ENCODE data around the gene KLK12. TPM values are rescaled to one million over a fixed set of nuclear protein-coding genes. Genes with fewer than 3 reads are reported as not detected.

Gene KLK12
- total RNA-seq, 8 experiments from 2014 or later, result 0.43 TPM; not detected in 7

GRCh38 chr19:51066393-51067186 lies 31.8 kb upstream of the KLK12 start:
- Histone ChIP-seq H3K27ac (no peak overlapping the region), H3K4me1 (replicated peaks in 1 of 2) (peaks cover 0 to 4% of the 10 kb centered on the region in 2 donors), H3K4me3 (no peak overlapping the region)
- ATAC-seq (replicated peaks in 6 of 8), result peak in 3 of 8 experiments; percentile 43 to 54 (median 51)
- in situ Hi-C loops (cut with MboI; ENCODE audit: low pct_unique_long_range_greater_than_20kb in 2 of 9, low sequenced_read_pairs in 9 of 9, unreplicated experiment in 9 of 9), result no loop called here
- whole genome bisulfite sequencing, 10 experiments, result 0 to 92% (median 47%) methylated on average over 1 to 4 of the region's 7 CpGs; no CpG with 5 or more reads in 1 of the 10 experiments

- in situ Hi-C loops (cut with MboI; ENCODE audit: low pct_unique_long_range_greater_than_20kb in 2 of 9, low sequenced_read_pairs in 9 of 9, unreplicated experiment in 9 of 9), result no loop called here
- peak in 3 of 8 experiments; percentile 17 to 51 (median 40) for ATAC-seq (replicated peaks in 6 of 8)
- WGBS, 10 experiments, result no CpG with 5 or more reads among the region's 25 CpGs
- Histone ChIP-seq H3K4me3 (no peak overlapping the region), H3K4me1 (replicated peaks in 1 of 2) (peaks cover 0 to 4% of the 10 kb centered on the region in 2 donors), H3K27ac (no peak overlapping the region)
These were observed 30.6 kb upstream of the KLK12 start for GRCh38 chr19:51065221-51065960.

GRCh38 chr19:51064534-51065220 lies 29.9 kb upstream of the KLK12 start, which contains the start of gene KLK13:
TSS of gene KLK13 (minus strand) at chr19:51065092. CDS start at chr19:51065067, 25 bp downstream.
- in situ Hi-C loops (cut with MboI; ENCODE audit: low pct_unique_long_range_greater_than_20kb in 2 of 9, low sequenced_read_pairs in 9 of 9, unreplicated experiment in 9 of 9), result no loop called here
- Histone ChIP-seq H3K27ac (no peak within 1 kb of the TSS), H3K4me1 (replicated peaks in 1 of 2) (peaks cover 0 to 4% of the 10 kb centered on the region in 2 donors), H3K4me3 (no peak within 1 kb of the TSS)
- ATAC-seq (replicated peaks in 6 of 8), result peak in 3 of 8 experiments; percentile 37 to 66 (median 46)
- 49 to 76% (median 58%) methylated on average over 3 to 13 of the region's 38 CpGs; no CpG with 5 or more reads in 3 of the 10 experiments for WGBS, 10 experiments

DNA sequence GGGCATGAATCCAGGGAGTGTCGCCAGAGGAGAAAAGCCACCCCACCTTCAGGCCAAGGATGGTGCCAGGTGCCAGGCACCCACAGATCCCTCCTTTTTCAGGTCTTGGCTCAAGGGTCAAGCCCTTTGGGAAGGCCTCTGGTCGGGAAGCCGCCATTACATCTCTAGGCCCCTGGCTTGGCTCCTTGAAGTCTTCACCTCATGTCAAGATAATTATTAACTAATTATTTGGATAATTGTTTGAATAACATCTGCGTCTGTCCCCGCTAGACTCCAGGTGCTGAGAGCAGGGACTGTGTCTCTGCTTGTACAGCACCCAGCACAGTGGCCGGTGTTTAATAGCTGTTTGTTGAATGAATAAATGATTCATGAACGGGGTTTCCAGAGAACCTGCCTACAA lies 28.9 kb upstream of the KLK12 start:
- in situ Hi-C loops (cut with MboI; ENCODE audit: low pct_unique_long_range_greater_than_20kb in 2 of 9, low sequenced_read_pairs in 9 of 9, unreplicated experiment in 9 of 9), result no loop called here
- Histone ChIP-seq H3K27ac (no peak overlapping the region), H3K4me3 (no peak overlapping the region), H3K4me1 (replicated peaks in 1 of 2) (peaks cover 0 to 4% of the 10 kb centered on the region in 2 donors)
- 40 to 100% (median 100%) methylated on average over 1 to 4 of the region's 7 CpGs; no CpG with 5 or more reads in 3 of the 10 experiments for WGBS, 10 experiments
- no peak for ATAC-seq (replicated peaks in 6 of 8)

DNA sequence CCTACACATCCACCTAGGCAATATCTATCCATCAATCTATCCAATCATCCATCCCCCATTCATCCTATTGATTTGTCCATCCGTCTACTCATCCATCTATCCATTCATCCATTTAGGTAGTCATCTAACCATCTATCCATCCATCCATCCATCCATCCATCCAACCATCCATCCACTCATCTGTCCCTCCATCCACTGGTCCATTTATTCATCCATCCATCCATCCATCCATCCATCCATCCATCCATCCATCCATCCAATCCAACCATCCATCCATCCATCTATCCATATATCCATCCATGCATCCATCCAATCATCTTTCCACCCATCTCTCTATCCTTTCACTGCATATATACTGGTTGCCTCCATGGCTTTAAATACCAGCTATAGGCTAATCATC lies 26.2 kb upstream of the KLK12 start:
- no peak overlapping the region for H3K4me3 ChIP-seq
- no peak overlapping the region for H3K27ac ChIP-seq
- peaks cover 0 to 4% of the 10 kb centered on the region in 2 donors for H3K4me1 ChIP-seq (replicated peaks in 1 of 2)
- ATAC-seq (replicated peaks in 6 of 8), result no peak
- 0 to 67% (median 33%) methylated on average over 1 of the region's 1 CpG; no CpG with 5 or more reads in 2 of the 10 experiments for WGBS, 10 experiments
- in situ Hi-C loops (cut with MboI; ENCODE audit: low pct_unique_long_range_greater_than_20kb in 2 of 9, low sequenced_read_pairs in 9 of 9, unreplicated experiment in 9 of 9), result no loop called here

DNA sequence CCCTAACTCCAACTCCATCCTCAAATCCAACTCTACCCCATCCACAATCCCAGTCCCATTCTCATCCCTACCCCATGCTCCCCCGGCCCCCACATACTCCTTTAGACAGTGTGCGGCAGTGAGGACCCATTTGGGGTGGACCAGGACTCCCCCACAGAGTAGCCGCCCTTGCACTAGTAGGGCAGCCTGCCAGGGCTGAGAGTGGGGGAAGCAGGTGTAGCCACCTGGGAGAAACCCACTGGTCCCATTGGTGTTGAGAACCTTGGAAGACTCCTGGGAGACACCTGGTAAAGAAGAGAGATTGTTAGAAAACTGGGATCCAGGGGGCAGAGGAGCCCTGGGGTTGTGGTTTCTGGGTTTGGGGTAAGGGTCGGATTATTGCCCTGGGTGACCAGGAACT lies 25.5 kb upstream of the KLK12 start:
- WGBS, 10 experiments, result 0 to 25% methylated on average over 1 of the region's 4 CpGs; no CpG with 5 or more reads in 8 of the 10 experiments
- ATAC-seq (replicated peaks in 6 of 8), result no peak
- in situ Hi-C loops (cut with MboI; ENCODE audit: low pct_unique_long_range_greater_than_20kb in 2 of 9, low sequenced_read_pairs in 9 of 9, unreplicated experiment in 9 of 9), result no loop called here
- no peak overlapping the region for H3K4me3 ChIP-seq
- H3K4me1 ChIP-seq (replicated peaks in 1 of 2), result peaks cover 0 to 4% of the 10 kb centered on the region in 2 donors
- no peak overlapping the region for H3K27ac ChIP-seq

GRCh38 chr19:51059715-51060114 lies 24.9 kb upstream of the KLK12 start:
- 30 to 62% (median 60%) methylated on average over 1 to 2 of the region's 7 CpGs; no CpG with 5 or more reads in 7 of the 10 experiments for WGBS, 10 experiments
- H3K4me1 ChIP-seq (replicated peaks in 1 of 2), result no peaks in the 10 kb centered on the region
- H3K4me3 ChIP-seq, result no peak overlapping the region
- in situ Hi-C loops (cut with MboI; ENCODE audit: low pct_unique_long_range_greater_than_20kb in 2 of 9, low sequenced_read_pairs in 9 of 9, unreplicated experiment in 9 of 9), result no loop called here
- H3K27ac ChIP-seq, result no peak overlapping the region
- ATAC-seq (replicated peaks in 6 of 8), result no peak

GRCh38 chr19:51055866-51056265 lies 21.1 kb upstream of the KLK12 start:
- H3K27ac ChIP-seq, result no peak overlapping the region
- ATAC-seq (replicated peaks in 6 of 8), result no peak

DNA sequence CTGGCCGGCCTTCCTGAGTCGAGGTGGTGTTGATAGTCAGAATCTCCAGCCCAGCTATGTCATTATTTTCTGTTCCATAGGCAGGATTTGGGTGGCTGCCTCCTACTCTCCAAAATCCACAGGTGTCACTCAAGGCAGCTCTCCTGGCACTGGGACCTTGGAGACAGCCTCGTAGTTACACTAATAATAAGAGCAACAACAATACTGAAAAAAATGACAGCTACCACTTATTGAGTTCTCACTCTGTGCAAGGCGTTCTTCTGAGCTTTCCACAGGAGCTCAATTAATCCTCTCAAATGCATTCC lies 12.2 kb upstream of the KLK12 start:
- WGBS, 10 experiments, result 0 to 70% (median 5%) methylated on average over 1 to 4 of the region's 4 CpGs
- Histone ChIP-seq H3K4me3 (no peak overlapping the region), H3K4me1 (replicated peaks in 1 of 2) (no peaks in the 10 kb centered on the region), H3K27ac (no peak overlapping the region)
- in situ Hi-C loops (cut with MboI; ENCODE audit: low pct_unique_long_range_greater_than_20kb in 2 of 9, low sequenced_read_pairs in 9 of 9, unreplicated experiment in 9 of 9), result no loop called here
- no peak for ATAC-seq (replicated peaks in 6 of 8)

More at GRCh38 chr19:51055866-51056265, 21.1 kb upstream of the KLK12 start:
- Histone ChIP-seq H3K4me3 (no peak overlapping the region), H3K4me1 (replicated peaks in 1 of 2) (no peaks in the 10 kb centered on the region)
- in situ Hi-C loops (cut with MboI; ENCODE audit: low pct_unique_long_range_greater_than_20kb in 2 of 9, low sequenced_read_pairs in 9 of 9, unreplicated experiment in 9 of 9), result no loop called here

GRCh38 chr19:51044327-51044726 lies 9.5 kb upstream of the KLK12 start:
- in situ Hi-C loops (cut with MboI; ENCODE audit: low pct_unique_long_range_greater_than_20kb in 2 of 9, low sequenced_read_pairs in 9 of 9, unreplicated experiment in 9 of 9), result no loop called here

GRCh38 chr19:51043497-51043896 lies 8.7 kb upstream of the KLK12 start:
- H3K4me3 ChIP-seq, result no peak overlapping the region
- WGBS, 10 experiments, result 13 to 74% (median 68%) methylated on average over 2 to 7 of the region's 9 CpGs; no CpG with 5 or more reads in 2 of the 10 experiments
- ATAC-seq (replicated peaks in 6 of 8), result no peak
- no peak overlapping the region for H3K27ac ChIP-seq
- in situ Hi-C loops (cut with MboI; ENCODE audit: low pct_unique_long_range_greater_than_20kb in 2 of 9, low sequenced_read_pairs in 9 of 9, unreplicated experiment in 9 of 9), result no loop called here
- no peaks in the 10 kb centered on the region for H3K4me1 ChIP-seq (replicated peaks in 1 of 2)

More at GRCh38 chr19:51044327-51044726, 9.5 kb upstream of the KLK12 start:
- Histone ChIP-seq H3K4me3 (no peak overlapping the region), H3K27ac (no peak overlapping the region), H3K4me1 (replicated peaks in 1 of 2) (no peaks in the 10 kb centered on the region)
- WGBS, 10 experiments, result 6 to 94% (median 76%) methylated on average over 1 to 7 of the region's 11 CpGs; no CpG with 5 or more reads in 2 of the 10 experiments
- no peak for ATAC-seq (replicated peaks in 6 of 8)

- H3K27ac ChIP-seq, result no peak overlapping the region
- ATAC-seq (replicated peaks in 6 of 8), result no peak
- H3K4me3 ChIP-seq, result no peak overlapping the region
- H3K4me1 ChIP-seq (replicated peaks in 1 of 2), result no peaks in the 10 kb centered on the region
- WGBS, 10 experiments, result 55 to 90% (median 83%) methylated on average over 2 to 6 of the region's 6 CpGs; no CpG with 5 or more reads in 1 of the 10 experiments
- in situ Hi-C loops (cut with MboI; ENCODE audit: low pct_unique_long_range_greater_than_20kb in 2 of 9, low sequenced_read_pairs in 9 of 9, unreplicated experiment in 9 of 9), result no loop called here
These were observed 5.3 kb upstream of the KLK12 start for GRCh38 chr19:51040151-51040550.

DNA sequence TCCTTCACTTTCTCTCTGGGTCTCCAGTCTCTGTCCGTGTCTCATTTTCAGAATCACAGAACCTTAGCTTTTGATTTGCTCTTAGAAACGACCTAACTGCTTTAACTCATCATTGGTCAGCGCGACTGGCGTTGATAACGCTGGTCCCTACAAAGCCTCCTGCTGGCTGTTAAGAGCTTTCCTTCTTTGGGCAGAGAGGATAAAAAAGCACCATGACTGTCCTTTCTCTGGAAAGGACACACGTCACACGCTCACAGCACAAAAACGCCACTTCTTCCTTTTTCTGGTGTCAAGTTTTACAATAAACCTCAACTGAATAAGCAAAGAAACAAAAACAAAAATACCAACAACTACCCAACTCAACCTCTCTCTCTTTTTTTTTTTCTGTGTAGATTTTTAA lies 1.7 kb upstream of the KLK12 start:
- Histone ChIP-seq H3K4me3 (no peak overlapping the region), H3K27ac (no peak overlapping the region), H3K4me1 (replicated peaks in 1 of 2) (no peaks in the 10 kb centered on the region)
- WGBS, 10 experiments, result 6 to 71% (median 45%) methylated on average over 2 to 9 of the region's 9 CpGs
- peak in 1 of 8 experiments; percentile 35 for ATAC-seq (replicated peaks in 6 of 8)
- in situ Hi-C loops (cut with MboI; ENCODE audit: low pct_unique_long_range_greater_than_20kb in 2 of 9, low sequenced_read_pairs in 9 of 9, unreplicated experiment in 9 of 9), result no loop called here
